Glutamatergic neuron (in vitro differentiated cells): ENCODE measurements around the gene PTPRN2. TPM values are rescaled to one million over a fixed set of nuclear protein-coding genes. Genes with fewer than 3 reads are reported as not detected.

Experiments
- DNase-seq: peaks from one replicate; pipeline ENCODE4 v3.0.0; 2022
- H3K27ac Mint-ChIP-seq: one replicate; pipeline ENCODE4 v1.8.0; 2020; ENCODE audit warnings: mild to moderate bottlenecking, mixed read lengths, inconsistent platforms; ENCODE audit not compliant: unreplicated experiment
- H3K27me3 Mint-ChIP-seq: one replicate; pipeline ENCODE4 v1.8.0; 2020; ENCODE audit warnings: mild to moderate bottlenecking, moderate library complexity, mixed read lengths, inconsistent platforms; ENCODE audit not compliant: unreplicated experiment
- H3K36me3 Mint-ChIP-seq: one replicate; pipeline ENCODE4 v1.8.0; 2020; ENCODE audit warnings: mild to moderate bottlenecking, mixed read lengths, inconsistent platforms; ENCODE audit not compliant: unreplicated experiment
- H3K4me1 Mint-ChIP-seq: one replicate; pipeline ENCODE4 v1.8.0; 2020; ENCODE audit warnings: mild to moderate bottlenecking, low read depth, mixed read lengths, inconsistent platforms; ENCODE audit not compliant: unreplicated experiment
- H3K4me3 Mint-ChIP-seq: one replicate; pipeline ENCODE4 v1.8.0; 2020; ENCODE audit warnings: mild to moderate bottlenecking, mixed read lengths, inconsistent platforms; ENCODE audit not compliant: unreplicated experiment
- H3K9me3 Mint-ChIP-seq: one replicate; pipeline ENCODE4 v1.8.0; 2020; ENCODE audit warnings: mild to moderate bottlenecking, moderate library complexity, mixed read lengths, inconsistent platforms; ENCODE audit not compliant: unreplicated experiment
- CTCF ChIP-seq: fragments of 200-600 bp; sonication (generic); IDR thresholded peaks from one replicate; pipeline ENCODE4 v1.5.0; 2021; ENCODE audit not compliant: partially characterized antibody, unreplicated experiment
- total RNA-seq: library from RNA; stranded (reverse); fragmentation: NEBNext Ultra II Directional; extraction: Animal tissue kit (Norgen Biotek cat#: 25700); gene quantifications from one replicate; pipeline ENCODE4 v1.2.1, GENCODE V29; 2021; ENCODE audit not compliant: unreplicated experiment

PTPRN2 gene
- total RNA-seq, 1 donor from 2014 or later: 49.0 TPM

DNA sequence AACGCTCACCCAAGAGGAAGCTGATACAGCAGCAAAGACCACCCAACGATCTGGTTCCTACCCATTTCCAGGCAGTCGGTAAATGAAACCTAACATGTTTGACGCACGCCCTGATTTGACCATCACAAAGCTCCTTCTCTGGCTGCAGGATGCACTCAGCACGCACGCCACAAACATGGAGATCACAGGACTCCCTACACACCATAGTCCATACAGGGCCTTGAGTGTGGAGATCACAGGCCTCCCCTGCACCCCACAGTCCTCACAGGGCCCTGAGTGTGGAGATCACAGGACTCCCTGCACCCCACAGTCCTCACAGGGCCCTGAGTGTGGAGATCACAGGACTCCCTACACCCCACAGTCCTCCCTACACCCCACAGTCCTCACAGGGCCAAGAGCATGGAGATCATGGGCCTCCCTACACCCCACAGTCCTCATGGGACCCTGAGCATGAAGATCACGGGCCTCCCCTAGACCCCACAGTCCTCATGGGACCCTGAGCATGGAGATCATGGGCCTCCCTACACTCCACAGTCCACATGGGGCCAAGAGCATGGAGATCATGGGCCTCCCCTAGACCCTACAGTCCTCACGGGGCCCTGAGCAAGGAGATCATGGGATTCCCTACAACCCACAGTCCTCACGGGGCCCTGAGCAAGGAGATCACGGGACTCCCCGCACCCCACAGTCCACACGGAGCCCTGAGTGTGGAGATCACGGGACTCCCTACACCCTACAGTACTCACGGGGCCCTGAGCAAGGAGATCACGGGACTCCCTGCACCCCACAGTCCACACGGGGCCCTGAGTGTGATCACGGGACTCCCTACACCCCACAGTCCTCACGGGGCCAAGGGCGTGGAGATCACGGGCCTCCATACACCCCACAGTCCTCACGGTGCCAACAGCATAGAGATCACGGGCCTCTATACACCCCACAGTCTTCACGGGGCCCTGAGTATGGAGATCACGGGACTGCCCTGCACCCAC is 841.6 kb downstream of the PTPRN2 start:
- H3K36me3 Mint-ChIP-seq: no peaks in the 10 kb centered on the region
- TF ChIP-seq CTCF: no peak
- no peaks in the 10 kb centered on the region for H3K4me1 Mint-ChIP-seq
- no peak overlapping the region for H3K27ac Mint-ChIP-seq
- H3K9me3 Mint-ChIP-seq: peaks cover 13% of the 10 kb centered on the region
- peaks cover 9% of the 10 kb centered on the region for H3K27me3 Mint-ChIP-seq
- H3K4me3 Mint-ChIP-seq: no peak overlapping the region
- no peak for DNase-seq

DNA sequence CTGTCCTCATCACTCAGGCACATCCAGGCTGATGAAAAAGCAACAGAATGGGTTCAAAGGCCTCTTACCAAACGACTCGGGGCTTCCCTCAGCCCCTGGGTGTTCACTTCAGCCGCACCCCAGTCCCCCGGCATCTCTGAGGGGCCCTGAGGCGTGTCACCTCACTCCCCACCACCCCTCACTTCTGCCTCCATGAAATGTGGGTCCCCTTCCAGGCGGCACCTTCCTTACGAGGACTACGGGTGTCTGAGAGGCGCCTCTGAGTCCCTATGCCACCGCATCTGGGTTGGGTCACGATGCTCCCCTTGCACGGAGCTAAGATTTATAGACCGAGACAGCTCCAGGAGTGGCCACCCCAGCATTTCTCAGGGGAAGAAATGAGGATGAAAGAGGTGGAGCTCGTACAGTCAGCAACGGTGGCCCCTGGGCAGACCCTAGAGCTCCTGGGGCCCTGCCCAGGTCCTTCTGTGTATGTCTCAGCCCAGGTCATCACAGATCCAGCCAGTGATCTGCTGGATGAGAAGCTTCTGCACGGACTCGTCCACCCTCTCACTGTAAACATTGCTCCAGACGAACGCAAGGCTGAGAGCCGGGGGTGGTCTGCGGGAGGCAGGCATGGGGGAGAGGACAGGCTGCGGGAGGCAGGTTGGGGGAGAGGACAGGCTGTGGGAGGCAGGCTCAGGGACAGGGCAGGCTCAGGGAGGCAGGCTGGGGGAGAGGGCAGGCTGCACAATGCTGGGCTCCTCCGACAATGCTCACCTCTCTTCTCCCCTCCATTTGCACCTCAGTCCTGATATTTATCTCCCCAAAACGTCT is 842.6 kb downstream of the PTPRN2 start:
- H3K27ac Mint-ChIP-seq: no peak overlapping the region
- peaks cover 8% of the 10 kb centered on the region for H3K27me3 Mint-ChIP-seq
- TF ChIP-seq CTCF: no peak
- DNase-seq: no peak
- H3K4me3 Mint-ChIP-seq: no peak overlapping the region
- no peaks in the 10 kb centered on the region for H3K4me1 Mint-ChIP-seq
- no peaks in the 10 kb centered on the region for H3K36me3 Mint-ChIP-seq
- peaks cover 10% of the 10 kb centered on the region for H3K9me3 Mint-ChIP-seq

DNA sequence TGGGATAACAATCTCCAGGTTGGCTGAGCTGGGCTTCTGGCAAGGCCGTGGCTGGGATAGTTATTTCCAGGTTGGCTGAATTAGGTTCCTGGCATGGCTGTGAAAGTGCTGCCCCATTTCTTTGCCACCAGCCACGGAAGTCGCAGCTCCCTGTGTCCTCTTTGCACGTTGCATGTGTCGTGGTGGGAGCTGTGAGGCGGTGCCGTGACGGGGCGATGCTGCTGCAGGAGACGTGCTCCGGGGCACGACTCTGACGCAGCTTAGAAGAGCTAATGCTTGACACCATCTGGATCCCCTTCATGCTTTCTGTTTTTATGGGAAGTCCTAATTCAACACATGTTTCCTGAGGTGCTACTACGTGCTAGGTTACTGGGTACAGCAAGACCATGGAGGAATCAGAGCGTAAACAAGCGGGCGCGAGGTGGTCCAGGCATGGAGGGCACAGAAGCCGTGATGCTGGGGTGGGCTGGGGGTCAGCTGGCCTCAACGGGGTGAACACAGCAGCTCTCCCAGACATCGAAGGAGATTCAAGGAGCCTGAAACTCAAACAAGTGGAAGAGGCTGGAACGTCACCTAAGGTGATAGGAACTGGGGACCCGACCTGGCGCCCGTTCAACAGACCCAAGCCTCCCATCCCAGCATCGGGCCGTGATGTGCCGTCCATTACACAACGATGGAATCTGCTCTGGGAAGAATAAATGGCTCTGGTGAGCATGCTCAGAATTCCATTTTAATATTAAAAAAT is 843.7 kb downstream of the PTPRN2 start:
- TF ChIP-seq CTCF: no peak
- no peak for DNase-seq
- Mint-ChIP-seq H3K4me1 (no peaks in the 10 kb centered on the region), H3K27me3 (peaks cover 8% of the 10 kb centered on the region), H3K36me3 (no peaks in the 10 kb centered on the region), H3K27ac (no peak overlapping the region), H3K9me3 (peaks cover 7% of the 10 kb centered on the region), H3K4me3 (no peak overlapping the region)

GRCh38 chr7:157740251-157740798 is 847.3 kb downstream of the PTPRN2 start:
- no peak for TF ChIP-seq CTCF
- Mint-ChIP-seq H3K27ac (no peak overlapping the region), H3K36me3 (peaks cover 4% of the 10 kb centered on the region), H3K4me1 (peaks cover 3% of the 10 kb centered on the region), H3K27me3 (peaks cover 7% of the 10 kb centered on the region), H3K9me3 (peaks cover 5% of the 10 kb centered on the region), H3K4me3 (no peak overlapping the region)
- DNase-seq: no peak
